MCF 10A (cell line): ENCODE data around the gene EQTN. TPM values are rescaled to one million over a fixed set of nuclear protein-coding genes. Genes with fewer than 3 reads are reported as not detected.

Experiments
- BruUV-seq: library from RNA; stranded (reverse); fragments of 400-500 nt; replicated peaks from 2 replicates; lab custom pipeline; 2021; lab: Mats Ljungman, UMichigan
- CTCF ChIA-PET: fragments of 300-600 bp; sonication (Branson Sonifier 250); formaldehyde crosslinking; extraction: SDS; loops from one replicate; lab custom pipeline; 2021; ENCODE audit warnings: antibody characterized with exemption, inconsistent platforms; lab: Yijun Ruan, JAX
- POLR2A ChIA-PET: fragments of 300-600, 350-650 bp; sonication (Branson Sonifier 250); formaldehyde crosslinking; extraction: SDS; loops from one replicate; lab custom pipeline; 2020; ENCODE audit warnings: antibody characterized with exemption, inconsistent platforms; lab: Yijun Ruan, JAX
- DNase-seq: peaks from one replicate; pipeline ENCODE4 v3.0.0-alpha.2; 2018; ENCODE audit not compliant: unreplicated experiment
- H3K27ac Mint-ChIP-seq: one replicate; pipeline ENCODE4 v1.8.0; 2022; ENCODE audit warnings: mild to moderate bottlenecking, low read depth, mixed read lengths; ENCODE audit not compliant: unreplicated experiment
- H3K27me3 Mint-ChIP-seq: one replicate; pipeline ENCODE4 v1.8.0; 2022; ENCODE audit warnings: mixed read lengths; ENCODE audit not compliant: insufficient read depth, unreplicated experiment
- H3K36me3 Mint-ChIP-seq: one replicate; pipeline ENCODE4 v1.8.0; 2022; ENCODE audit warnings: mild to moderate bottlenecking, moderate library complexity, mixed read lengths; ENCODE audit not compliant: insufficient read depth, unreplicated experiment
- H3K4me1 Mint-ChIP-seq: one replicate; pipeline ENCODE4 v1.8.0; 2022; ENCODE audit warnings: mixed read lengths; ENCODE audit not compliant: insufficient read depth, unreplicated experiment
- H3K4me3 Mint-ChIP-seq: one replicate; pipeline ENCODE4 v1.8.0; 2022; ENCODE audit warnings: mild to moderate bottlenecking, moderate library complexity, mixed read lengths; ENCODE audit not compliant: unreplicated experiment
- H3K9me3 Mint-ChIP-seq: one replicate; pipeline ENCODE4 v1.8.0; 2022; ENCODE audit warnings: mixed read lengths; ENCODE audit not compliant: unreplicated experiment
- CTCF ChIP-seq: fragments of 200-600 bp; IDR thresholded peaks from one replicate; pipeline ENCODE4 v1.8.0; 2022; ENCODE audit warnings: antibody characterized with exemption, mild to moderate bottlenecking; ENCODE audit not compliant: unreplicated experiment
- intact Hi-C: fragments of 100-400 bp; cut with micrococcal nuclease; formaldehyde crosslinking; loops from 2 replicates; pipeline ENCODE4 v1.14.1; 2022
- total RNA-seq: library from RNA; stranded (reverse); gene quantifications from 2 replicates; pipeline ENCODE4 v1.2.3, GENCODE V29; 2022

The EQTN gene
- total RNA-seq, 1 experiment from 2014 or later: not detected

GRCh38 chr9:27304521-27304920 lies 7.6 kb upstream of the EQTN start:
- POLR2A ChIA-PET: interaction anchor here (0.9 kb wide), 1 partner anchor 18 kb away, joined by 3 read pairs; no protein-coding TSS in a partner anchor
- DNase-seq: no peak
- CTCF ChIA-PET: no interaction called here
- Mint-ChIP-seq H3K27me3 (no peaks in the 10 kb centered on the region), H3K27ac (no peak overlapping the region), H3K9me3 (no peaks in the 10 kb centered on the region), H3K36me3 (no peaks in the 10 kb centered on the region), H3K4me3 (no peak overlapping the region), H3K4me1 (no peaks in the 10 kb centered on the region)
- TF ChIP-seq CTCF: no peak
- intact Hi-C loops: no loop called here
- BruUV-seq: no TSS peak

- no TSS peak for BruUV-seq
Measured at GRCh38 chr9:27303219-27303618, 6.3 kb upstream of the EQTN start.

GRCh38 chr9:27293996-27294395 lies 3.0 kb downstream of the EQTN start:
- intact Hi-C loops: no loop called here
- CTCF ChIA-PET: interaction anchor here (0.7 to 0.9 kb wide), 3 partner anchors 22 to 255 kb away, joined by 3 read pairs; no protein-coding TSS in a partner anchor
- POLR2A ChIA-PET: no interaction called here
- BruUV-seq: no TSS peak
- Mint-ChIP-seq H3K4me1 (no peaks in the 10 kb centered on the region), H3K4me3 (no peak overlapping the region), H3K27ac (no peak overlapping the region), H3K36me3 (no peaks in the 10 kb centered on the region), H3K27me3 (peaks cover 2% of the 10 kb centered on the region), H3K9me3 (no peaks in the 10 kb centered on the region)
- TF ChIP-seq CTCF: no peak
- no peak for DNase-seq

More at GRCh38 chr9:27303219-27303618, 6.3 kb upstream of the EQTN start:
- TF ChIP-seq CTCF: no peak
- POLR2A ChIA-PET: no interaction called here
- Mint-ChIP-seq H3K27ac (no peak overlapping the region), H3K27me3 (no peaks in the 10 kb centered on the region), H3K36me3 (no peaks in the 10 kb centered on the region), H3K9me3 (no peaks in the 10 kb centered on the region), H3K4me1 (no peaks in the 10 kb centered on the region), H3K4me3 (no peak overlapping the region)
- CTCF ChIA-PET: no interaction called here
- intact Hi-C loops: no loop called here
- peak; percentile 15 for DNase-seq

- H3K4me3 Mint-ChIP-seq: no peak overlapping the region
- BruUV-seq: no TSS peak
- peak overlapping the region; percentile 1 for H3K27ac Mint-ChIP-seq
Measured at GRCh38 chr9:27292659-27293405, 4.1 kb downstream of the EQTN start.

More at GRCh38 chr9:27292659-27293405, 4.1 kb downstream of the EQTN start:
- intact Hi-C loops: no loop called here
- Mint-ChIP-seq H3K4me1 (no peaks in the 10 kb centered on the region), H3K27me3 (peaks cover 11% of the 10 kb centered on the region), H3K36me3 (no peaks in the 10 kb centered on the region), H3K9me3 (no peaks in the 10 kb centered on the region)
- CTCF ChIA-PET: interaction anchor here (0.5 kb wide), 1 partner anchor 1636 kb away, joined by 3 read pairs; no protein-coding TSS in a partner anchor
- no peak for TF ChIP-seq CTCF
- DNase-seq: no peak
- POLR2A ChIA-PET: no interaction called here
